Activated T-helper 2 cell treated with anti-CD3 and anti-CD28 coated beads, Interferon-gamma antibody, Interleukin-2, Interleukin-4, amounts not matched to agents 10 μg/mL and 5 μg/mL and 100 μg/mL, durations not matched to agents 14 hours and 24 hours and 36 hours (primary cell): Measurements from ENCODE around the gene NELL1. TPM values are rescaled to one million over a fixed set of nuclear protein-coding genes. Genes with fewer than 3 reads are reported as not detected.

Experiments used
- DNase-seq: peaks from one replicate; pipeline ENCODE4 v3.0.0; 2021; ENCODE audit warnings: low spot score
- H3K27ac Mint-ChIP-seq: one replicate; pipeline ENCODE4 v1.8.0; 2021; ENCODE audit warnings: mixed read lengths
- H3K27me3 Mint-ChIP-seq: one replicate; pipeline ENCODE4 v1.8.0; 2021; ENCODE audit warnings: low read depth, mixed read lengths
- H3K36me3 Mint-ChIP-seq: one replicate; pipeline ENCODE4 v1.8.0; 2021; ENCODE audit warnings: low read depth, mixed read lengths
- H3K4me1 Mint-ChIP-seq: one replicate; pipeline ENCODE4 v1.8.0; 2021; ENCODE audit warnings: low read depth, mixed read lengths
- H3K4me3 Mint-ChIP-seq: one replicate; pipeline ENCODE4 v1.8.0; 2021; ENCODE audit warnings: low read depth, mild to moderate bottlenecking, moderate library complexity, mixed read lengths
- H3K9me3 Mint-ChIP-seq: one replicate; pipeline ENCODE4 v1.8.0; 2021; ENCODE audit warnings: mixed read lengths
- intact Hi-C: fragments of 100-400 bp; cut with micrococcal nuclease; formaldehyde crosslinking; loops from one replicate; pipeline ENCODE4 v1.15.1; 2023
- total RNA-seq: library from RNA; stranded (reverse); gene quantifications from 2 replicates; pipeline ENCODE4 v1.2.3, GENCODE V29; 2022

Gene NELL1
- total RNA-seq, 1 donor from 2014 or later: 0.07 TPM

- no peak overlapping the region for H3K27ac Mint-ChIP-seq
These were observed 243.6 kb downstream of the NELL1 start for GRCh38 chr11:20912922-20913512.

GRCh38 chr11:20917306-20917705, 247.9 kb downstream of the NELL1 start:
- DNase-seq: no peak
- Mint-ChIP-seq H3K4me3 (no peak overlapping the region), H3K27ac (no peak overlapping the region), H3K4me1 (no peaks in the 10 kb centered on the region), H3K27me3 (no peaks in the 10 kb centered on the region), H3K36me3 (no peaks in the 10 kb centered on the region), H3K9me3 (no peaks in the 10 kb centered on the region)
- intact Hi-C loops: no loop called here

More at GRCh38 chr11:20912922-20913512, 243.6 kb downstream of the NELL1 start:
- H3K36me3 Mint-ChIP-seq: no peaks in the 10 kb centered on the region
- H3K9me3 Mint-ChIP-seq: no peaks in the 10 kb centered on the region
- no peaks in the 10 kb centered on the region for H3K4me1 Mint-ChIP-seq
- intact Hi-C loops: no loop called here
- H3K4me3 Mint-ChIP-seq: no peak overlapping the region
- no peak for DNase-seq
- no peaks in the 10 kb centered on the region for H3K27me3 Mint-ChIP-seq

- Mint-ChIP-seq H3K27ac (no peak overlapping the region), H3K4me3 (no peak overlapping the region), H3K4me1 (no peaks in the 10 kb centered on the region), H3K36me3 (no peaks in the 10 kb centered on the region), H3K27me3 (no peaks in the 10 kb centered on the region), H3K9me3 (peaks cover 4% of the 10 kb centered on the region)
- no peak for DNase-seq
- intact Hi-C loops: no loop called here
These were observed 257.6 kb downstream of the NELL1 start for GRCh38 chr11:20926799-20927540.

GRCh38 chr11:20931029-20931428, 261.6 kb downstream of the NELL1 start:
- no peak for DNase-seq
- Mint-ChIP-seq H3K27me3 (no peaks in the 10 kb centered on the region), H3K27ac (no peak overlapping the region), H3K4me3 (no peak overlapping the region), H3K36me3 (no peaks in the 10 kb centered on the region), H3K4me1 (no peaks in the 10 kb centered on the region), H3K9me3 (peaks cover under 1% of the 10 kb centered on the region)
- intact Hi-C loops: no loop called here

- Mint-ChIP-seq H3K27ac (no peak overlapping the region), H3K36me3 (no peaks in the 10 kb centered on the region), H3K4me1 (no peaks in the 10 kb centered on the region), H3K27me3 (no peaks in the 10 kb centered on the region), H3K4me3 (no peak overlapping the region), H3K9me3 (no peaks in the 10 kb centered on the region)
- no peak for DNase-seq
- intact Hi-C loops: no loop called here
These were observed 263.7 kb downstream of the NELL1 start for GRCh38 chr11:20933086-20933485.

- no peak overlapping the region for H3K4me3 Mint-ChIP-seq
- no peak overlapping the region for H3K27ac Mint-ChIP-seq
- DNase-seq: no peak
- H3K27me3 Mint-ChIP-seq: no peaks in the 10 kb centered on the region
- H3K36me3 Mint-ChIP-seq: no peaks in the 10 kb centered on the region
- intact Hi-C loops: no loop called here
- no peaks in the 10 kb centered on the region for H3K4me1 Mint-ChIP-seq
- H3K9me3 Mint-ChIP-seq: no peaks in the 10 kb centered on the region
These were observed 264.6 kb downstream of the NELL1 start for GRCh38 chr11:20933958-20934357.

- H3K36me3 Mint-ChIP-seq: no peaks in the 10 kb centered on the region
- no peaks in the 10 kb centered on the region for H3K27me3 Mint-ChIP-seq
- H3K4me3 Mint-ChIP-seq: no peak overlapping the region
- intact Hi-C loops: no loop called here
- no peaks in the 10 kb centered on the region for H3K9me3 Mint-ChIP-seq
- no peak overlapping the region for H3K27ac Mint-ChIP-seq
- no peaks in the 10 kb centered on the region for H3K4me1 Mint-ChIP-seq
- no peak for DNase-seq
These were observed 265.1 kb downstream of the NELL1 start for GRCh38 chr11:20934516-20934915.

- H3K4me1 Mint-ChIP-seq: no peaks in the 10 kb centered on the region
- no peak for DNase-seq
- H3K4me3 Mint-ChIP-seq: no peak overlapping the region
- H3K9me3 Mint-ChIP-seq: no peaks in the 10 kb centered on the region
- intact Hi-C loops: no loop called here
- H3K27ac Mint-ChIP-seq: no peak overlapping the region
- no peaks in the 10 kb centered on the region for H3K27me3 Mint-ChIP-seq
- no peaks in the 10 kb centered on the region for H3K36me3 Mint-ChIP-seq
These were observed 268.4 kb downstream of the NELL1 start for GRCh38 chr11:20937826-20938225.

- Mint-ChIP-seq H3K27ac (no peak overlapping the region), H3K4me3 (no peak overlapping the region), H3K4me1 (no peaks in the 10 kb centered on the region), H3K36me3 (no peaks in the 10 kb centered on the region), H3K27me3 (no peaks in the 10 kb centered on the region), H3K9me3 (no peaks in the 10 kb centered on the region)
- no peak for DNase-seq
- intact Hi-C loops: no loop called here
These were observed 280.2 kb downstream of the NELL1 start for GRCh38 chr11:20949585-20949984.

- Mint-ChIP-seq H3K4me3 (no peak overlapping the region), H3K4me1 (no peaks in the 10 kb centered on the region), H3K27ac (no peak overlapping the region), H3K9me3 (peaks cover 7% of the 10 kb centered on the region), H3K27me3 (no peaks in the 10 kb centered on the region), H3K36me3 (no peaks in the 10 kb centered on the region)
- intact Hi-C loops: no loop called here
- DNase-seq: no peak
These were observed 293.2 kb downstream of the NELL1 start for GRCh38 chr11:20962581-20962980.

- Mint-ChIP-seq H3K36me3 (no peaks in the 10 kb centered on the region), H3K4me1 (no peaks in the 10 kb centered on the region), H3K4me3 (no peak overlapping the region), H3K9me3 (peaks cover 9% of the 10 kb centered on the region), H3K27ac (no peak overlapping the region), H3K27me3 (no peaks in the 10 kb centered on the region)
- intact Hi-C loops: no loop called here
- DNase-seq: no peak
These were observed 294.2 kb downstream of the NELL1 start for GRCh38 chr11:20963596-20963995.

GRCh38 chr11:20964985-20965384, 295.6 kb downstream of the NELL1 start:
- Mint-ChIP-seq H3K4me1 (no peaks in the 10 kb centered on the region), H3K9me3 (peaks cover 9% of the 10 kb centered on the region), H3K36me3 (no peaks in the 10 kb centered on the region), H3K27ac (no peak overlapping the region), H3K4me3 (no peak overlapping the region), H3K27me3 (no peaks in the 10 kb centered on the region)
- no peak for DNase-seq
- intact Hi-C loops: no loop called here

GRCh38 chr11:20966489-20966888, 297.1 kb downstream of the NELL1 start:
- intact Hi-C loops: no loop called here
- Mint-ChIP-seq H3K27ac (no peak overlapping the region), H3K9me3 (peaks cover 9% of the 10 kb centered on the region), H3K4me1 (no peaks in the 10 kb centered on the region), H3K4me3 (no peak overlapping the region), H3K36me3 (no peaks in the 10 kb centered on the region), H3K27me3 (no peaks in the 10 kb centered on the region)
- DNase-seq: no peak
